Karpas-422 (cell line): ENCODE data around the gene PNRC2. TPM values are rescaled to one million over a fixed set of nuclear protein-coding genes. Genes with fewer than 3 reads are reported as not detected.
A peak's percentile ranks its signal among the peaks of the same experiment; 100 is the strongest.
"Not testable (repeated sequence)": the region's sequence is repeated elsewhere in the genome, so short reads cannot be mapped to it uniquely, and the experiment has no call there.

Experiments used
- DNase-seq: peaks from one replicate; pipeline ENCODE4 v3.0.0-alpha.2; 2015
- H2AFZ ChIP-seq: fragments of 200-600 bp; sonication (generic); 2 replicates; pipeline ENCODE4 v1.6.1; 2014; ENCODE audit warnings: antibody characterized with exemption, low read length, mixed read lengths
- H3K27ac ChIP-seq: fragments of 200-600 bp; sonication (generic); 2 replicates; pipeline ENCODE4 v1.5.1; 2014; ENCODE audit warnings: mild to moderate bottlenecking, low read length, moderate library complexity
- H3K27me3 ChIP-seq: fragments of 200-600 bp; sonication (generic); 2 replicates; pipeline ENCODE4 v1.6.1; 2014; ENCODE audit warnings: low read length, mixed read lengths
- H3K36me3 ChIP-seq: fragments of 200-600 bp; sonication (generic); 2 replicates; pipeline ENCODE4 v1.6.1; 2014; ENCODE audit warnings: low read length, mixed read lengths; ENCODE audit not compliant: insufficient read depth
- H3K4me1 ChIP-seq: fragments of 200-600 bp; sonication (generic); 2 replicates; pipeline ENCODE4 v1.6.1; 2014; ENCODE audit warnings: mild to moderate bottlenecking, low read length, mixed read lengths
- H3K4me2 ChIP-seq: fragments of 200-600 bp; sonication (generic); 2 replicates; pipeline ENCODE4 v1.6.1; 2014; ENCODE audit warnings: low read length, low read depth, mild to moderate bottlenecking; ENCODE audit not compliant: poor library complexity, severe bottlenecking
- H3K4me3 ChIP-seq: fragments of 200-600 bp; sonication (generic); 2 replicates; pipeline ENCODE4 v1.5.1; 2014; ENCODE audit warnings: mild to moderate bottlenecking, antibody characterized with exemption, low read length, mixed read lengths
- H3K79me2 ChIP-seq: fragments of 200-600 bp; sonication (generic); 2 replicates; pipeline ENCODE4 v1.6.1; 2014; ENCODE audit warnings: mild to moderate bottlenecking, low read length, mixed read lengths
- H3K9ac ChIP-seq: fragments of 200-600 bp; sonication (generic); 2 replicates; pipeline ENCODE4 v1.6.0; 2014; ENCODE audit warnings: low read length
- H3K9me2 ChIP-seq: fragments of 200-600 bp; sonication (generic), shearing (Covaris generic); replicated peaks from 2 replicates; pipeline ENCODE4 v1.6.0; 2014; ENCODE audit warnings: mild to moderate bottlenecking, low read length, moderate library complexity; ENCODE audit not compliant: insufficient read depth
- H3K9me3 ChIP-seq: fragments of 300-700, 200-600 bp; sonication (generic); 2 replicates; pipeline ENCODE4 v1.6.1; 2014; ENCODE audit warnings: low read length, mixed read lengths
- H4K20me1 ChIP-seq: fragments of 200-600 bp; sonication (generic); 2 replicates; pipeline ENCODE4 v1.6.1; 2014; ENCODE audit warnings: mild to moderate bottlenecking, antibody characterized with exemption, low read length, low read depth; ENCODE audit not compliant: insufficient read depth
- total RNA-seq: library from RNA; depleted of rRNA; stranded (reverse); fragments of >200 nt; shearing (Covaris generic); gene quantifications from 2 replicates; pipeline ENCODE4 v1.2.3, GENCODE V29; 2014; ENCODE audit warnings: low replicate concordance

Gene PNRC2
- total RNA-seq, 1 experiment from 2014 or later = 140 TPM

DNA sequence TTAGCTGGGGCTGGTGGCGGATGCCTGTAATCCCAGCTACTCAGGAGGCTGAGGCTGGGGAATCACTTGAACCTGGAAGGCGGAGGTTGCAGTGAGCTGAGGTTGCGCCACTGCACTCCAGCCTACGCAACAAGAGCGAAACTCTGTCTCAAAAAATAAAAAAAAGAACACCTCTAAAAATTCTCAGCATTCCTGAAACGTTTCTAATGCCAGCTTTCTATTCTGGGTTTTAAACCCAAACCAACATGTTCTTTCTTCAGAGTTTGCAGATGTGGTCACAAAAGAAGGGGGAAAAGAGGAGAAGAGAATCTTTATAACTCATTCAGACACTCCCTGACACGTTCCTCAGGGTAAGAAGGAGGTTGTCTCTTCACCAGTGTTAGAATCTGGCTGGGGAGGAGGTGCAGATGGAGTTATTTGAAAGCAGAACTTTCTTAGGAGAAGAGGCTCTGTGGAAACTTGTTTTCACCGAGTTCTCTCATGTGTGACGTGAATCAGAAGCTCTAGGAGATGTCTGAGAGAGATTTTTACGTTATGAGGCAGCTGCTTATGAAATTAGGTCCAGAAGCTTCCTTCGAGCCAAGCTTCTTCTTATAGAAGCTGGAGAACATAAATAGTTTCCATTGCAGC is 28.7 kb upstream of the PNRC2 start:
- Histone ChIP-seq H3K79me2 (no peaks in the 10 kb centered on the region), H2AFZ (no peak overlapping the region), H3K9ac (no peak overlapping the region), H4K20me1 (no peaks in the 10 kb centered on the region), H3K9me3 (no peaks in the 10 kb centered on the region), H3K4me1 (peaks cover 34% of the 10 kb centered on the region), H3K9me2 (no peaks in the 10 kb centered on the region), H3K27me3 (no peaks in the 10 kb centered on the region), H3K27ac (peak overlapping the region; percentile 68), H3K4me3 (peak overlapping the region; percentile 53), H3K4me2 (peak overlapping the region; percentile 66), H3K36me3 (no peaks in the 10 kb centered on the region)
- peak; percentile 89 for DNase-seq

DNA sequence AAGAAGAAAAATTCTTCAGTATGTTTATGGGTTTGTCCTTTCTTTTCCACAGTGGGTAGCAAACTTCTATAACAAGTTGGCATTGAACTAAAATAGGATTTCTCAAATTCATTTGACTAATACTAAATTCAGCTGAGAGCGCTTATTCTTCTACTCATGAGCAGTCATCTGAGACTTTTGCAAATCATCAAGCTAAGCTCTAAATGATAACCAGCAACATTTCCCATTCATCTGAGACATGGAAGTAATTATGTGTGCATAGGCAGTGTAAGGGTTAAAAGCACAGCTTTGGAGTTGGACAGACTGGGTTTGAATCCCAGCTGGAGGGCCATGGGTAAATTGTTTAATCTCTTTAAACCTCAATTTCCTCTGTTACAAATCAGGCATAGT is 28.1 kb upstream of the PNRC2 start:
- Histone ChIP-seq H3K9ac (no peak overlapping the region), H3K27ac (peak overlapping the region; percentile 68), H3K79me2 (no peaks in the 10 kb centered on the region), H3K9me3 (no peaks in the 10 kb centered on the region), H3K4me2 (peak overlapping the region; percentile 66), H3K9me2 (no peaks in the 10 kb centered on the region), H2AFZ (no peak overlapping the region), H3K4me3 (peak overlapping the region; percentile 53), H4K20me1 (no peaks in the 10 kb centered on the region), H3K36me3 (no peaks in the 10 kb centered on the region), H3K4me1 (peaks cover 34% of the 10 kb centered on the region), H3K27me3 (no peaks in the 10 kb centered on the region)
- DNase-seq = peak; percentile 83

DNA sequence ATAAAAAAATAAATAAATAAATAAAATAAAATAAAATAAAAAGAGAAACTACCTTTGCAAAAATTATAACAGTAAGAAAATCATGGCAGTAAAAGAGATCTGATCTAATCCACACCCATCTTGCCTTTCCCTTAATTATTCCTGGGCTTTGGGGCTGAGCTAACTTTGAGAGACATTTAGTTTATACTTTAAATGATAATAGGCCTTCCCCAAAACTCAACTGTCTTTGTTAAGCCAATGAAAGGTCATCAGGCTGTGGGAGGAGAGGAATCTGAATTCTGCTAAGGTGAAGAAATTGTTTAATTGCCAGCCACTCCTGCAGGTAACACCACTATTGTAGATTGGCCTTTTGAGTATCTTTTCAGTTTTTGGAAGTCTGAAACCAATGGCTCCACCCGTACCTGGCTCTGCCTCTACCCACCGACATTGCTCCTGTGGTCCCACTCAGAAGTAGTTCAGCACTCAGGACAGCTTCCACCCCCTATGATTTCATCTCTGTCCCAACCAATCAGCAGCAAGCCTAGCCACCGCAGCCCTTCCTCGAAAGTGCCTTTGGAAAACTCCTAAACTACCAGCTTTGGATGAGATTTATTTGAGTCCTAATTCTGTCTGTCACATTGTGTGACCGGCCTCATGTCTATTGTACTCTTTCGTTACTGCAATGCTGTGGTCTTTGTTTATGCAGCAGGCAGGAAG is 23.0 kb upstream of the PNRC2 start:
- no peak overlapping the region for H2AFZ ChIP-seq
- H3K79me2 ChIP-seq = no peaks in the 10 kb centered on the region
- H3K9me2 ChIP-seq = no peaks in the 10 kb centered on the region
- H3K4me1 ChIP-seq = peaks cover 24% of the 10 kb centered on the region
- no peak overlapping the region for H3K27ac ChIP-seq
- H3K4me3 ChIP-seq = no peak overlapping the region
- no peak for DNase-seq
- H3K27me3 ChIP-seq = no peaks in the 10 kb centered on the region
- no peak overlapping the region for H3K9ac ChIP-seq
- no peaks in the 10 kb centered on the region for H3K36me3 ChIP-seq
- no peaks in the 10 kb centered on the region for H4K20me1 ChIP-seq
- H3K4me2 ChIP-seq = no peak overlapping the region
- no peaks in the 10 kb centered on the region for H3K9me3 ChIP-seq

DNA sequence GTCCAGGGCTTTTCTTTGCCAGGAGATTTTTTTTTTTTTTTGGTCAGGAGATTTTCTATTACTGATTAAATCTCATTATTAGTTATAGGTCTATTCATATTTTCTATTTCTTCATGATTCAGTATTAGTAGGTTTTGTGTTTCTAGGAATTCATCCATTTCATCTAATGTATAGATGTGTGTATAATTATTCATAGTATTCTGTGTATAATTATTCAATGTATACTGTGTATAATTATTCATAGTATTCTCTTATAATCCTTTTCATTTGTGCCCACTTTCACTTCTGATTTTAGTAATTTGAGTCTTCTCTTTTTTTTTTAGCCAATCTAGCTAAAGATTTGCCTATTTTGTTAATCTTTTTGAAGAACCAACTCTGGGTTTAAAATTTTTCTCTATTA is 12.3 kb upstream of the PNRC2 start:
- no peaks in the 10 kb centered on the region for H3K36me3 ChIP-seq
- DNase-seq = peak; percentile 53
- H3K9ac ChIP-seq = no peak overlapping the region
- H4K20me1 ChIP-seq = no peaks in the 10 kb centered on the region
- H3K4me1 ChIP-seq = peaks cover 38% of the 10 kb centered on the region
- H3K9me2 ChIP-seq = no peaks in the 10 kb centered on the region
- no peaks in the 10 kb centered on the region for H3K79me2 ChIP-seq
- H3K9me3 ChIP-seq = peaks cover 9% of the 10 kb centered on the region
- H3K27me3 ChIP-seq = no peaks in the 10 kb centered on the region
- no peak overlapping the region for H3K4me3 ChIP-seq
- H3K4me2 ChIP-seq = no peak overlapping the region
- H2AFZ ChIP-seq = no peak overlapping the region
- H3K27ac ChIP-seq = peak overlapping the region; percentile 32; the same call in 1 of the 2 replicates

DNA sequence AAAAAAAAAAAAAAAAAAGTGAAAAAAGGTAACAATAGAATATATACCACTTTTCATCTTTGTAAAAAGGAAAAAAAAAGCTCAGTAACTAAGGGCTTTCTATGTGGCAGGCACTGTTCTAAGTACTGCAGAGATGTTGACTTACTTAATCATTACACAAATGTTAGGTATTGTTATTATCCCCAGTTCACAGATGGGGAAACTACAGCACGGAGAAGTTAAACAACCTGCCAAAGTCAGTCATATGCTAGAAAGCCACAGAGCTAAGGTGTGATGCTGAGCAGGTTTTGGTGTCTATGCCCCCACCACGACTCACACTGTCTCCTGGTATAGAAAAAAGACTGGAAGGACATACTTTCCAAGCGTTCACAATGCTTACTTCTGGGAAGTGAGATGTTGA is 6.6 kb upstream of the PNRC2 start:
- H3K4me3 ChIP-seq = no peak overlapping the region
- H3K36me3 ChIP-seq = no peaks in the 10 kb centered on the region
- no peak overlapping the region for H3K27ac ChIP-seq

DNA sequence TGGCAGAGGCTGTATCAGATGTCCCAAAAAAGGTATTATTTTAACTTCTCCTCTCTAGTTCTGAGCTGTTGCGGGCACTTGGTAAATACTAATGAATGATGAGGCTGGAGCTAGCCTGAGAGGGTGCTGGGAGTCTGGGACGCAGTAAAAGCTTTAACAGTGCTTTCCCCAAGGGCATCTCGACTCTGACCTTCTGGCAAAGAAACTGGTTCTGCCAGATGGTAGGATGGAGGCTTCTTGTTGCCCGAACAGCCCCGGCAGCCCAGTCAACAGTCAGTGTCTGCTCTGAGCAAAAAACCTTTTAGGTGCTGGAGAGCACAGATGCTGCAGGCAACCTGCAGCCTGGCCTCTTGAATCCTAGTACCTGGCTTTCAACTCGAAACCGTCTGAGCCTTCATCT is 2.5 kb upstream of the PNRC2 start:
- Histone ChIP-seq H3K36me3 (peaks cover 11% of the 10 kb centered on the region; the same call in 1 of the 2 replicates), H2AFZ (no peak overlapping the region), H3K27ac (no peak overlapping the region), H3K9me3 (no peaks in the 10 kb centered on the region), H3K4me3 (no peak overlapping the region), H3K27me3 (no peaks in the 10 kb centered on the region), H3K4me2 (no peak overlapping the region), H3K4me1 (peaks cover 35% of the 10 kb centered on the region), H4K20me1 (no peaks in the 10 kb centered on the region), H3K9me2 (no peaks in the 10 kb centered on the region), H3K79me2 (peaks cover 20% of the 10 kb centered on the region), H3K9ac (no peak overlapping the region)
- DNase-seq = no peak

More for the DNA sequence above, 6.6 kb upstream of the PNRC2 start:
- peaks cover 16% of the 10 kb centered on the region for H3K4me1 ChIP-seq
- H3K79me2 ChIP-seq = no peaks in the 10 kb centered on the region
- no peak overlapping the region for H3K9ac ChIP-seq
- no peaks in the 10 kb centered on the region for H3K27me3 ChIP-seq
- no peaks in the 10 kb centered on the region for H4K20me1 ChIP-seq
- no peak overlapping the region for H2AFZ ChIP-seq
- DNase-seq = no peak
- H3K4me2 ChIP-seq = no peak overlapping the region
- no peaks in the 10 kb centered on the region for H3K9me2 ChIP-seq
- no peaks in the 10 kb centered on the region for H3K9me3 ChIP-seq

DNA sequence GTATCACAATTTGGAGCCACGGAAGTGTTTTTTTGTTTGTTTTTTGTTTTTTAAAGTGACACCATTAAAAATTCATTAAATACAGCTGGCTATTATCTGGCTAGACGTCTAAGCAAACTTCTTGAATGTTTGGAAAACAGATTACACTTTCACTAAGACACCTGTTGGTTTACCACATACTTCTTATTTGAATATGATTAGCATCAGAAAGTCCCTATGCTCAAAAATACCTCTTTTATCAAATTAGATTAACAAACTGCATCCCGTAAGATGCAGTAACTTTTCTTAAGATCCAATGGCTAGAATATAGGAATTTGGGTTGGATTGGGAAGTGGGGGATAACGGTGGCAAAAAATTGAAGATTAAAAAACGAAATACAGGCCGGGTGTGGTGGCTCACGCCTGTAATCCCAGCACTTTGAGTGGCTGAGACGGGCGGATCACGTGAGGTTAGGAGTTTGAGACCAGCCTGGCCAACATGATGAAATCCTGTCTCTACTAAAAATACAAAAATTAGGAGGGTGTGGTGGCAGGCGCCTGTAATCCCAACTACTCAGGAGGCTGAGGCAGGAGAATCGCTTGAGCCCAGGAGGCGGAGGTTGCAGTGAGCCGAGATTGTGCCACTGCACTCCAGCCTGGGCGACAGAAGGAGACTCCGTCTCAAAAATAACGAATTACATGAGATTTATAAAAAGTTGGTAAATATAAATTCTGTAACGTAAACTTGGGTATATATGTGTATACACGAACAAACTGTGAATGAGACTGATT is 1.4 kb upstream of the PNRC2 start:
- peak overlapping the region; percentile 93 for H3K4me3 ChIP-seq
- not testable (repeated sequence) for H3K9me3 ChIP-seq, DNase-seq, H3K27me3 ChIP-seq, H4K20me1 ChIP-seq, H3K9me2 ChIP-seq
- H3K79me2 ChIP-seq = peaks cover 20% of the 10 kb centered on the region
- peak overlapping the region; percentile 62 for H3K9ac ChIP-seq
- H2AFZ ChIP-seq = peak overlapping the region; percentile 52; the same call in 1 of the 2 replicates
- H3K27ac ChIP-seq = peak overlapping the region; percentile 93
- H3K4me2 ChIP-seq = peak overlapping the region; percentile 69
- peaks cover 35% of the 10 kb centered on the region for H3K4me1 ChIP-seq
- peaks cover 11% of the 10 kb centered on the region; the same call in 1 of the 2 replicates for H3K36me3 ChIP-seq
